Activated naive CD4-positive, alpha-beta T cell treated with anti-CD3 and anti-CD28 coated beads, Interleukin-2, amount 10 ng/mL, durations not matched to agents 7 days and 5 days (primary cell): ENCODE results near the gene NOM1.

ENCODE experiments used
- CTCF ChIA-PET: fragments of 350-600 bp; sonication (Branson Sonifier 250); formaldehyde crosslinking; loops from one replicate; lab custom pipeline; 2021; ENCODE audit warnings: antibody characterized with exemption; lab: Charles Lee
- DNase-seq: peaks from one replicate; pipeline ENCODE4 v3.0.0-alpha.2; 2020
- H3K27ac Mint-ChIP-seq: one replicate; pipeline ENCODE4 v1.8.0; 2021; ENCODE audit warnings: mild to moderate bottlenecking, moderate library complexity, mixed read lengths
- H3K27me3 Mint-ChIP-seq: one replicate; pipeline ENCODE4 v1.8.0; 2021; ENCODE audit warnings: mild to moderate bottlenecking, mixed read lengths
- H3K36me3 Mint-ChIP-seq: one replicate; pipeline ENCODE4 v1.8.0; 2021; ENCODE audit warnings: mixed read lengths
- H3K4me1 Mint-ChIP-seq: one replicate; pipeline ENCODE4 v1.8.0; 2021; ENCODE audit warnings: mixed read lengths
- H3K4me3 Mint-ChIP-seq: one replicate; pipeline ENCODE4 v1.8.0; 2021; ENCODE audit warnings: mild to moderate bottlenecking, moderate library complexity, mixed read lengths
- H3K9me3 Mint-ChIP-seq: one replicate; pipeline ENCODE4 v1.8.0; 2021; ENCODE audit warnings: mixed read lengths

NOM1 gene

GRCh38 chr7:157000741-157001653 is 51.5 kb downstream of the NOM1 start:
- no peaks in the 10 kb centered on the region for H3K9me3 Mint-ChIP-seq
- peak overlapping the region; percentile 73 for H3K27ac Mint-ChIP-seq
- H3K4me1 Mint-ChIP-seq = peaks cover 21% of the 10 kb centered on the region
- peaks cover 100% of the 10 kb centered on the region for H3K27me3 Mint-ChIP-seq
- DNase-seq = no peak
- CTCF ChIA-PET = no interaction called here
- no peaks in the 10 kb centered on the region for H3K36me3 Mint-ChIP-seq
- H3K4me3 Mint-ChIP-seq = peak overlapping the region; percentile 29

- CTCF ChIA-PET = no interaction called here
Observed at GRCh38 chr7:157001920-157002818, 52.7 kb downstream of the NOM1 start.

DNA sequence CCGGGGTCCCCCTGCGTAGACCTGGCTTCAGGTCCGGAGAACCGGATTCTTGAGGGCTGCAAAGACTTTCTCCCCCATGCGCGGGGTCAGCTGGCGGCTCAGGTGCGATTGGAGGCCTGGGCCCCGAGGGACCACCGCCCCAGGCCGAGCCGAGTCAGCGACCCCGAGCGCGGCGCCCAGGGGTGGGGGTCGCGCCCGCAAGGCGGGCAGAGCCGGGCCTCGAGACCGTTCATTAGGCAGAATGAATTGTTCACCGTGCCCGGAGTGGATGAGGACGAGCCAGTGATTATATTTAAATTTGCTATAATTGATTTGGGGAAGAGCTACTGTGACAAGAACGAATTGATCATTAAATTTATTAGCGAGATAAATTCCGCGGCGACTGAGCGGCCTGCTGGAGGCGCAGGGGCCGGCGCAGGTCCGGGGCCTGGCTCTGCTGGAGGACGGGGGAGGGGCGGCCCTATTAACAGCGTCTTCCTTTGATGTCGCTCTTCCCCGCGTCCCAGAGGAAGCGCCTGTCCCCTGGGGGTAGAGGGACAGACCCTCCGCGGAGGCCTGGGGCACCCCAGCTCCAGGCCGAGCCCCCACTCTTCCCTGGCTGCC is 53.4 kb downstream of the NOM1 start:
- no peak for DNase-seq
- Mint-ChIP-seq H3K27me3 (peaks cover 100% of the 10 kb centered on the region), H3K4me3 (no peak overlapping the region), H3K36me3 (no peaks in the 10 kb centered on the region), H3K27ac (no peak overlapping the region), H3K4me1 (peaks cover 23% of the 10 kb centered on the region), H3K9me3 (no peaks in the 10 kb centered on the region)
- CTCF ChIA-PET = interaction anchor here (1.3 kb wide), 1 partner anchor 16 kb away, joined by 3 read pairs; no protein-coding TSS in a partner anchor

More at GRCh38 chr7:157001920-157002818, 52.7 kb downstream of the NOM1 start:
- H3K4me1 Mint-ChIP-seq = peaks cover 23% of the 10 kb centered on the region
- H3K27me3 Mint-ChIP-seq = peaks cover 100% of the 10 kb centered on the region
- H3K27ac Mint-ChIP-seq = peak overlapping the region; percentile 19
- no peak for DNase-seq
- peak overlapping the region; percentile 1 for H3K4me3 Mint-ChIP-seq
- no peaks in the 10 kb centered on the region for H3K9me3 Mint-ChIP-seq
- no peaks in the 10 kb centered on the region for H3K36me3 Mint-ChIP-seq

GRCh38 chr7:157003445-157003755 is 53.9 kb downstream of the NOM1 start:
- Mint-ChIP-seq H3K4me1 (peaks cover 23% of the 10 kb centered on the region), H3K36me3 (no peaks in the 10 kb centered on the region), H3K27ac (no peak overlapping the region), H3K9me3 (no peaks in the 10 kb centered on the region), H3K4me3 (no peak overlapping the region), H3K27me3 (peaks cover 100% of the 10 kb centered on the region)
- no peak for DNase-seq
- CTCF ChIA-PET = interaction anchor here (1.3 kb wide), 1 partner anchor 16 kb away, joined by 3 read pairs; no protein-coding TSS in a partner anchor

DNA sequence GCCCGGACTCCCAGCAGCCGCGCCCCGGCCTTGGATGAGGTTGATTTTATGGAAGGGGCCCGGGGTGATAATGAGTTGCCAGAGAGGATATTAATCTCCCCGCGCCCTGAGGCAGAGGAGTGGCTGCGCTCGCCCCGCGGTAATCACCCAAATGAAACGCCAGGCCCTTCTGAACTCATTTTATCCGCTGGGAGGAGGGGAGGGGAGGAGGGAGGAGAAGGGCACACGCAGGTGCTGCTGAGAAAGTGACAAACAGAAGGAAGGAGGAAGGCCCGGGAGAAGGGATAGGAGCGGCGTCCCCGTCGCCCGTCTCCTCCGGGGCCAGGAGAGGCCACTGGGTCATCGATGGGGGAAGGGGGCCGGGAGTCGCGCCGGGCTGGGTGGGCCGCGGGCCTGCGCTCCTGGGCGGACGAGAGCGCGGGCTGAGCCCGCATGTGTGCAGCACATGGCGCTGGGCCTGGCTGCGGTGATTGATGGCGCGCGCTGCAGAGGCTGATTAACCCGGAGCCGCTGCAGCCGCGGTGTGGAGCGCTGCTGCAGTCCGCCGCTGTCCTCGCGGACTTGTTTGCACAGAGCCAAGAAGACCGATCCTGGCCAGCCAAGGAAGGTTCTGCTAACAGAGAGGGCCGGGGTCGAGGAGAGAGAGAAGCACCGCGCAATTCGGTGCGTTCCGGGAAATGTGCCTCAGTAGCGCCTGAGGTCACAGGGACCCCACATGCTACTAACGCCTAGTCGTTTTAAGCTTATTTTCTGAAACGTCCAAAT is 54.4 kb downstream of the NOM1 start:
- no peak for DNase-seq
- CTCF ChIA-PET = interaction anchor here (1.3 kb wide), 1 partner anchor 15 kb away, joined by 3 read pairs; no protein-coding TSS in a partner anchor
- no peaks in the 10 kb centered on the region for H3K9me3 Mint-ChIP-seq
- H3K27ac Mint-ChIP-seq = peak overlapping the region; percentile 54
- H3K4me1 Mint-ChIP-seq = peaks cover 23% of the 10 kb centered on the region
- H3K27me3 Mint-ChIP-seq = peaks cover 100% of the 10 kb centered on the region
- no peaks in the 10 kb centered on the region for H3K36me3 Mint-ChIP-seq
- no peak overlapping the region for H3K4me3 Mint-ChIP-seq

GRCh38 chr7:157004521-157005455 is 55.3 kb downstream of the NOM1 start:
- H3K27ac Mint-ChIP-seq = peak overlapping the region; percentile 67
- H3K4me3 Mint-ChIP-seq = no peak overlapping the region
- no peaks in the 10 kb centered on the region for H3K9me3 Mint-ChIP-seq
- no peaks in the 10 kb centered on the region for H3K36me3 Mint-ChIP-seq
- peaks cover 100% of the 10 kb centered on the region for H3K27me3 Mint-ChIP-seq
- H3K4me1 Mint-ChIP-seq = peaks cover 26% of the 10 kb centered on the region
- CTCF ChIA-PET = interaction anchor here (1.3 kb wide), 1 partner anchor 14 kb away, joined by 3 read pairs; no protein-coding TSS in a partner anchor
- DNase-seq = no peak

DNA sequence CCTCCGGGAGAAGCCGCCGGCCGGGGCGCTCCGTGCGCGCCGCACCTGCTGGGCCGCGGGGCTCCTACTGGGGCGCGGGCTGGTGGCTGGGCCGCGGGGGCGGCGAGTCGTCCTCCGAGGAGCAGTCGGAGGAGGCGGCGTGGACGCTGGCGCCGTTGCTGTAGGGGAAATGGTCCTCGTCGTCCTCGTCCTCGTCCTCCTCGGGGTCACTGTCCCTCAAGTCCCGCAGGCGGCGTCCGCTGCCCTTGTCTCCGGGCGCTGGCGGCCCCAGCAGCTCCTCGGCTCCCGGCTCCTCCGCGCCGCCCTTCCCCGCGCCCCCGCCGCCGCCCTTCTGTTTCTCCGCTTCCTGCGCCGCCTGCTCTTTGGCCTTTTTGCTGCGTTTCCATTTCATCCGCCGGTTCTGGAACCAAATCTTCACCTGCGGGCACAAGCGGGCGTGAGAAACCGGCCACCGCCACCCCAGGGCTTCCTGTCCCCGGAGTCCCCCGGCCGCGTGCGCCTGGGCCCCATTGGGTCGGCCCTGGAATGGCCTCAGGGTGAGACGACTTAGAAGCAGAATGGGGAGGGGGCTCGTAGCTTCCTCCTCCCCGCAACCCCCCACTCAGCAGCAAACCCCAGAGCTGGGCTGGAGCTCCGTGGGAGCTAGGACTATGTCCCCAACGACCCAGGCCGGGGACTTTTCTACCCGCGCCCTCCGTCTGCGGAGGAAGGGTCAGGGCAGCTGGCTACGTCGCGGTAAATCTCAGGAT is 56.1 kb downstream of the NOM1 start:
- DNase-seq = no peak
- H3K36me3 Mint-ChIP-seq = no peaks in the 10 kb centered on the region
- H3K4me1 Mint-ChIP-seq = peaks cover 22% of the 10 kb centered on the region
- CTCF ChIA-PET = no interaction called here
- H3K4me3 Mint-ChIP-seq = no peak overlapping the region
- peak overlapping the region; percentile 69 for H3K27ac Mint-ChIP-seq
- no peaks in the 10 kb centered on the region for H3K9me3 Mint-ChIP-seq
- peaks cover 97% of the 10 kb centered on the region for H3K27me3 Mint-ChIP-seq

DNA sequence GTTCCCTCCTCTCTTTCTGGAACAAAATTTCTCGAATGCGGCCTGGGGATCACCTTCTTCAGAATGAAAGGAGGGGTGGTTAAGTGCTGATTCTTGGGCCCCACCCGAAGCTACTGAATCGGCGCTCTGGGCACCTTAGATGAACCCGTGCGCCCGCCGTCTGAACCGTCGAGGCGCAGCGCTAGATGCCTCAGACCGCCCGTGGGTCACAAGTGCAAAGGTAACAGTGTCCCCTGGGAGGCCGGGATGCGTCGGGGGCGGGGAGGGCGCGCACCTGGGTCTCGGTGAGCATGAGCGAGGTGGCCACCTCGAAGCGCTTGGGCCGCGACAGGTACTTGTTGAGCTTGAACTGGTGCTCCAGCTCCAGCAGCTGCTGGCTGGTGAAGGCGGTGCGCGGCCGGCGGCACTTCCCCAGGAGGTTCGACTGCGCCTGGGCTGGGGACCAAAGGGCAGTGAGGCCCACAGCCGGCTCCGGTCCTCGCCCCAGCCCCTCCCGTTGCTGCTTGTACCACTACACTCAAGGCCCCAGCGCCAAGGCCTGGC is 56.8 kb downstream of the NOM1 start:
- H3K27ac Mint-ChIP-seq = peak overlapping the region; percentile 42
- no peak overlapping the region for H3K4me3 Mint-ChIP-seq
- H3K4me1 Mint-ChIP-seq = peaks cover 18% of the 10 kb centered on the region
- DNase-seq = no peak
- CTCF ChIA-PET = no interaction called here
- H3K9me3 Mint-ChIP-seq = no peaks in the 10 kb centered on the region
- H3K27me3 Mint-ChIP-seq = peaks cover 97% of the 10 kb centered on the region
- no peaks in the 10 kb centered on the region for H3K36me3 Mint-ChIP-seq

GRCh38 chr7:157006829-157007469 is 57.4 kb downstream of the NOM1 start:
- DNase-seq = no peak
- CTCF ChIA-PET = no interaction called here
- Mint-ChIP-seq H3K27me3 (peaks cover 97% of the 10 kb centered on the region), H3K36me3 (no peaks in the 10 kb centered on the region), H3K9me3 (no peaks in the 10 kb centered on the region), H3K4me1 (peaks cover 22% of the 10 kb centered on the region), H3K27ac (no peak overlapping the region), H3K4me3 (no peak overlapping the region)

DNA sequence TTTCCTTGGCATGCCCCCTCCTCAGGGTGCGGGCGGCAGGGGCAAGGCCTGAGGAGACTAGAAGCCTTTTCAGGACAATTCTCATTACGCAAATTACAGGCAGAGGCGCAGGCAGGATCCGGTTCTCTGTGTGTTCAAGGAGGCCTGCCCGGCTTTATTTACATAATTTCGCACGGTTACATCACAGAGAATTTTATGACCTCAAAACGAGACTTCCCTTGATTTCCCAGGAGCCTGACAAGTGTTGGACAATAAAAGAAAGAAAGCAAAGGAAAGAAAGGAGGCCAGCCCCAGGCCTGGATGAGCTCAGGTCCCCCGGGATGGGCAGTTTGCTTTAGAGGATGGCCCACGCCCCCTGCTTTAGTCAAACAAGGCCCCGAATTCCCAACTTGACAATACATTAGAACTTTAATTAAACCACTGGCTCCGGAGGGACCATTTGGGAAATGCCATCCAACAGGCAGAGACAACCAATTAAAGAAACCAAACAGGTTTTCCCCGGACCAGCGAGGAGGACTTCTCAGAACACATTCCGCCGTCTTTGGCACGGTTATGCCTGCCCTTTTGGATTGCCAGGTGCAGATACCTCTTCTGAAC is 58.1 kb downstream of the NOM1 start:
- peaks cover 19% of the 10 kb centered on the region for H3K4me1 Mint-ChIP-seq
- peaks cover 97% of the 10 kb centered on the region for H3K27me3 Mint-ChIP-seq
- H3K36me3 Mint-ChIP-seq = no peaks in the 10 kb centered on the region
- CTCF ChIA-PET = no interaction called here
- no peaks in the 10 kb centered on the region for H3K9me3 Mint-ChIP-seq
- no peak overlapping the region for H3K27ac Mint-ChIP-seq
- no peak for DNase-seq
- no peak overlapping the region for H3K4me3 Mint-ChIP-seq
